Body of pancreas (tissue), 4 donors: ENCODE data around the gene OLFM3. TPM values are rescaled to one million over a fixed set of nuclear protein-coding genes. Genes with fewer than 3 reads are reported as not detected.
A peak's percentile ranks its signal among the peaks of the same experiment; 100 is the strongest.

Experiments
- ATAC-seq: fragments of 150-250 bp; one replicate; pipeline ENCODE4 v1.9.1; 2016
- DNase-seq, 4 donors: peaks; one replicate each; pipeline ENCODE4 v3.0.0-alpha.2; 2019
- H3K27ac ChIP-seq, 4 donors: fragments of 200-600 bp; sonication (generic); 1 replicate in 3 of 4; 2 replicates in 1 of 4; pipeline versions ENCODE4 v1.5.1 to v1.6.1; 2016 to 2019; ENCODE audit warnings: mild to moderate bottlenecking in 1 of 4, mixed read lengths in 1 of 4, moderate library complexity in 1 of 4
- H3K27me3 ChIP-seq, 2 donors: fragments of 200-600 bp; sonication (generic); one replicate each; pipeline ENCODE4 v1.6.0; 2016; ENCODE audit warnings: mild to moderate bottlenecking in 1 of 2
- H3K36me3 ChIP-seq, 2 donors: fragments of 200-600 bp; sonication (generic); replicated peaks in 1 of 2; 2 replicates each; pipeline ENCODE4 v1.5.1; 2016; ENCODE audit warnings: low read depth in 2 of 2; ENCODE audit not compliant: insufficient read depth in 1 of 2
- H3K4me1 ChIP-seq: fragments of 200-600 bp; sonication (generic); one replicate; pipeline ENCODE4 v1.6.0; 2016
- H3K4me3 ChIP-seq, 2 donors: fragments of 200-600 bp; sonication (generic); 1 replicate in 1 of 2; 2 replicates in 1 of 2; pipeline ENCODE4 v1.5.1; 2016 to 2019
- H3K9me3 ChIP-seq, 3 donors: fragments of 200-600 bp; sonication (generic); 1 replicate in 2 of 3; 2 replicates in 1 of 3; pipeline ENCODE4 v1.5.1; 2016
- CTCF ChIP-seq, 7 experiments: fragments of 450-650 bp in 4 of 7; fragments of 200-600 bp in 3 of 7; sonication (generic) in 3 of 7; IDR thresholded peaks; one replicate each; pipeline ENCODE4 v1.5.1; 2016 to 2019; ENCODE audit warnings: antibody characterized with exemption in 7 of 7
- POLR2A ChIP-seq, 3 donors: fragments of 450-650 bp; IDR thresholded peaks; one replicate each; pipeline ENCODE4 v1.6.1; 2016; ENCODE audit warnings: antibody characterized with exemption in 3 of 3, mild to moderate bottlenecking in 2 of 3
- WGBS, 2 donors: methylation state at CpG; one replicate each; pipeline ENCODE4 v1.1.5; 2017; 5-methylcytosine and 5-hydroxymethylcytosine counted together
- intact Hi-C: fragments of 100-400 bp; cut with DNase I; formaldehyde crosslinking; loops from one replicate; pipeline ENCODE4 v1.15.1; 2023
- total RNA-seq, 2 donors: library from RNA; depleted of rRNA; stranded (reverse); fragments of >200 nt; gene quantifications; one replicate each; pipeline ENCODE4 v1.1.0, GENCODE V29; 2016

Gene OLFM3
- total RNA-seq, 2 donors from 2014 or later: not detected

DNA sequence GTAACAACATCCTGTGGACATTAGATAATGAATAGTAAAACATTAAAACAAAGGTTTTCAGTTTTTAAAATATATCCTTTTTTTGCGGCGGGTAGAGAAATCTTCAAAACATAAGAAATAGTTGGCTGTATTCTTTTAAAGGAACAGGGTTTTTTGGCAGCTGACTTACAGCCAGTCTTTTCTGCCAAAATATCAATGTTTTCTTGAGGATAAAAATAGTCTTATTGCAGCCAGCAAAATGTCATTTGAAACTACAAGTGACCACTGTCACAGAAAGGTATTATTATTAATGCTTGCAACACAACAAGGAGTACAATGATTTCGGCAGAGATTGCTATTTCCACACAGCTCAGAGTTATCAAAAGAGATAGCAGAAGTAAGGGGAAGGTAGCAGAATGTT is 21.4 kb downstream of the OLFM3 start:
- H3K9me3 ChIP-seq: no peaks in the 10 kb centered on the region
- no peaks in the 10 kb centered on the region for H3K27me3 ChIP-seq
- WGBS, 2 donors: 38 to 45% methylated on average over 3 of the region's 3 CpGs
- H3K27ac ChIP-seq: no peak overlapping the region
- H3K4me3 ChIP-seq: no peak overlapping the region
- no peak for TF ChIP-seq POLR2A (IDR thresholded peaks at IDR 0.05)
- TF ChIP-seq CTCF (IDR thresholded peaks at IDR 0.05): no peak
- H3K4me1 ChIP-seq: no peaks in the 10 kb centered on the region
- H3K36me3 ChIP-seq: no peaks in the 10 kb centered on the region
- ATAC-seq (no peak), DNase-seq (no peak)
- intact Hi-C loops: no loop called here

DNA sequence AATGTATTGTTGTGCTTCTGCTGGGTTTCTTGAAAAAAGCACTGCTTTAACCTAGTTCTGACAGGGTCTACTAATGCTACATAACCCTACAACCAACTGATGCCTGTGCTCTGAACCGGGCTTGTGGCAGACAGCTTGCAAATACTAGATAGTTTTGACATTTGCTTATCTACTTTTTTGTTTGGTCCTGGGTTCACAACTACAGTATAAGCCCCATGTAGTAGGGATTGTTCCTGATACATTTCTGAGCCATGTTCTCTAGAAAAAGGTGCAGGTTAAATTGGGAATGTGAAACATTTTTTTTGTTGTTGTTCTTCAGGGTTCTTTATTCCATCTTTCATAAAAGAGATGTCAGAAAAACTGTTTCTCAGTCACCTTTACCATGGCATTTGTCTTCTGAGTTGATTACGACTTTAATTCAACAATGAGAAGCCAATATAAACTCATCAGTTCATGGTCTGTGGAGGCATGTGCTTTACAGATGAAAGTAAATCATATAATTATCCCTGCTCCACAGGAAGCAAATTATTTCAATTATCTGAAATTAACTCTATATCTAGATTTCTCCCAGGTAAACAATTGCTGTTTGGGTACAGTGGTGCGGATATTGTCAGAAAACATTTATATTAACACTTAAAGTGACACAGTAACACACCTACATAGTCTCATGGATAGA is 22.0 kb downstream of the OLFM3 start:
- TF ChIP-seq POLR2A (IDR thresholded peaks at IDR 0.05) (no peak), CTCF (IDR thresholded peaks at IDR 0.05) (no peak)
- intact Hi-C loops: no loop called here
- H3K4me3 ChIP-seq: no peak overlapping the region
- H3K9me3 ChIP-seq: no peaks in the 10 kb centered on the region
- no peaks in the 10 kb centered on the region for H3K27me3 ChIP-seq
- DNase-seq (no peak), ATAC-seq (no peak)
- 29 to 41% methylated on average over 3 of the region's 3 CpGs for WGBS, 2 donors
- H3K36me3 ChIP-seq: no peaks in the 10 kb centered on the region
- H3K27ac ChIP-seq: no peak overlapping the region
- H3K4me1 ChIP-seq: no peaks in the 10 kb centered on the region

- ATAC-seq (no peak), DNase-seq (no peak)
- intact Hi-C loops: no loop called here
- Histone ChIP-seq H3K4me1 (no peaks in the 10 kb centered on the region), H3K9me3 (no peaks in the 10 kb centered on the region), H3K27ac (no peak overlapping the region), H3K4me3 (no peak overlapping the region), H3K27me3 (no peaks in the 10 kb centered on the region), H3K36me3 (no peaks in the 10 kb centered on the region)
- WGBS, 2 donors: 59 to 63% methylated on average over 1 of the region's 1 CpG
- no peak for TF ChIP-seq POLR2A (IDR thresholded peaks at IDR 0.05)
- TF ChIP-seq CTCF (IDR thresholded peaks at IDR 0.05): peak in 1 of 7 experiments; percentile 5
These were observed 25.4 kb downstream of the OLFM3 start for GRCh38 chr1:101971304-101971703.

DNA sequence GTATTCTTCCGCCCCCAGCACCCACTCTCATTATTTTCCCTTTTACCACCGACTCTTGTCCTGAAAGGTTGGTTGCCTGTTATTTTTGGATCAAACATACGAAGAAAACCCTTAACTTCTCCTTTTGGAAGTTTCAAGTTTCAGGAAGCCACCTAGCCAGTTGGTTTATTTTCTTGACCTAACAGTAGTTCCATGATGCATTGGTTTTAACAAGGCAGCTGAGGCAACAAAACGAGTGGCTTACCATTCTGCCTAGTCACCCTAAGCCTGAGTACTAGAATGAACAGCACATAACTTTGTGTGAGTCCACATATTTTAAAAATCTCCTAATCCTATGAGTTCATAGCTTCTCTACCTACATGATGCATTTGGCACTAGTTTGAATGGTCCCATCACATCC is 28.9 kb downstream of the OLFM3 start:
- no peak for DNase-seq
- TF ChIP-seq CTCF (IDR thresholded peaks at IDR 0.05) (no peak), POLR2A (IDR thresholded peaks at IDR 0.05) (no peak)
- H3K27me3 ChIP-seq: no peaks in the 10 kb centered on the region
- WGBS, 2 donors: 57 to 59% methylated on average over 4 of the region's 4 CpGs
- no peak overlapping the region for H3K27ac ChIP-seq
- no peaks in the 10 kb centered on the region for H3K4me1 ChIP-seq
- no peak for ATAC-seq
- intact Hi-C loops: no loop called here
- H3K9me3 ChIP-seq: no peaks in the 10 kb centered on the region
- H3K4me3 ChIP-seq: no peak overlapping the region
- H3K36me3 ChIP-seq: no peaks in the 10 kb centered on the region

- Histone ChIP-seq H3K4me3 (no peak overlapping the region), H3K9me3 (no peaks in the 10 kb centered on the region), H3K27me3 (no peaks in the 10 kb centered on the region), H3K36me3 (no peaks in the 10 kb centered on the region), H3K4me1 (no peaks in the 10 kb centered on the region), H3K27ac (no peak overlapping the region)
- intact Hi-C loops: no loop called here
- 41 to 49% methylated on average over 2 of the region's 2 CpGs for WGBS, 2 donors
- no peak for ATAC-seq
- no peak for DNase-seq
- TF ChIP-seq CTCF (IDR thresholded peaks at IDR 0.05): no peak
- TF ChIP-seq POLR2A (IDR thresholded peaks at IDR 0.05): no peak
These were observed 31.4 kb downstream of the OLFM3 start for GRCh38 chr1:101965341-101965740.
